ENCODE data around the gene AGXT2. TPM values are rescaled to one million over a fixed set of nuclear protein-coding genes. Genes with fewer than 3 reads are reported as not detected.

The AGXT2 gene
- total and polyA plus RNA-seq, 2 donors, result 0.05 TPM; not detected in 1

DNA sequence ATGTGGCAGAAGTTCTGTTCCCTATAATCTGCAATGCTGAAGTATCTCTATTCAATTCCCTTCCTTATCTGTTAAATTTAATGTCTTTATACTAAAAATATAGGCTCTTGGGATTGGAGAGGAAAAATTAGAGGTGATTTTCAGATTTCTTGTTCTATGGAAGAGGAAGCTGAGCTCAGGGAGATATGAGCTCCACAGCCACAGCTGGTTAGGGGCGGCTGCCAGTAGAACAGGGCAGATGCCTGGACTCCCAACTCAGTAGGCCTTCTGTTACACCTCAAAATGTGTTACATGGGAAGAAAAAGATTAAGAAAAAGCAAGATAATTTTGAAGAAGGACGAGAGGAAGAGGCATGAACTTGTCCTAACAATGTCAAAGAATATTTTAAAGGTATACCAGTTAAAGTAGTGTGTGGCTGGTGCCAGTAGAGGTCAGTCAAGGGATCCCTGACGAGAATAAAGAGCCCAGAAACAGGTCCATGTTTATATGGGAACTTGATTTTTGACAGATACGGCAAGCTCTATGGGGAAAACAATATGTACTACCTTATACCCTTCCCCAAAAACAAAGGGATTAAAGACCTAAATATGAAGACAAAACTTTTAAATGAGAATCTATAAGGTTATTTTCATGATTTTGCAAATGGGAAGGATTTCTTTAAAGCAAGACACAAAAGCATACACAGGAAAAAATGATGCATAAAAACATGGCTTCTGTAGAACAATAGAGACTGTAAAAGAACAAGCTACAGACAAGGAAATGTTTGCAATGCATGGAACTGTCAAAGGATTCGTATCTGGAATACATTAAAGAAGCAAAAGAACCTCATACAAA is 89.7 kb downstream of the AGXT2 start:
- H3K36me3 ChIP-seq (ENCODE audit: insufficient read depth), result peaks cover 2% of the 10 kb centered on the region
- 48% methylated on average over 5 of the region's 5 CpGs for WGBS
- H3K27ac ChIP-seq (ENCODE audit: low read depth), result no peak overlapping the region
- no peak overlapping the region for H3K4me3 ChIP-seq (ENCODE audit: low read depth, low read length)
- H3K4me1 ChIP-seq (ENCODE audit: insufficient read depth), result peaks cover 1% of the 10 kb centered on the region
- no peak for DNase-seq (ENCODE audit: extremely low spot score)

DNA sequence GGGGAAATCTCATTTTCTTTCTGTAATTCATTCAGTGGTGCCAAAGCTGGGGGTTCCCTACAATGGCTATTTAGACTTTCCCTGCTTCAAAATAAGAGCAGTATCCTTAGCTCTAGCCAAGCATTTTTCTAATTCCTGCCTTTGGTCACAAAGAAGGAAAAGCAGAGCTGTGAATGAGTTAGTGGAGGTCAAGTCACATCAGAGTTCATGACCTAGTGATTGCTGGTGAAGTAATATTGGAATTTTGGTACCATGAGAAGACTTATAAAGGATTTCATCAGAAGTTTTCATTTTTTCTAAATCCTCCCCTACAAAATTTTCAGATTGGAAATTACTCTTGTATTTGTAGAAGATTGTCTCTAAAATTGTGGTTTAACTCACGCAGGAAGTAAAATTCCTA is 90.4 kb downstream of the AGXT2 start:
- Histone ChIP-seq H3K36me3 (ENCODE audit: insufficient read depth) (peaks cover 2% of the 10 kb centered on the region), H3K4me3 (ENCODE audit: low read depth, low read length) (no peak overlapping the region), H3K4me1 (ENCODE audit: insufficient read depth) (peaks cover 1% of the 10 kb centered on the region), H3K27ac (ENCODE audit: low read depth) (no peak overlapping the region)
- WGBS, result 91% methylated on average over 1 of the region's 1 CpG
- no peak for DNase-seq (ENCODE audit: extremely low spot score)

Other genes starting within 250 kb of the AGXT2 start
- gene TTC23L, start 208.8 kb downstream of the AGXT2 start, total RNA-seq, result 1.3 TPM
- 0.37 TPM for gene TTC23L, start 208.8 kb downstream of the AGXT2 start, polyA plus RNA-seq
- 40.7 TPM for gene RAD1, start 132.4 kb downstream of the AGXT2 start, total RNA-seq
- gene RAD1, start 132.4 kb downstream of the AGXT2 start, polyA plus RNA-seq, result 20.0 TPM
- gene BRIX1, start 132.2 kb downstream of the AGXT2 start, total RNA-seq, result 36.7 TPM
- 19.3 TPM for gene BRIX1, start 132.2 kb downstream of the AGXT2 start, polyA plus RNA-seq
- gene DNAJC21, start 118.4 kb downstream of the AGXT2 start, total RNA-seq, result 48.9 TPM
- 38.1 TPM for gene DNAJC21, start 118.4 kb downstream of the AGXT2 start, polyA plus RNA-seq
- gene PRLR, start 182.5 kb upstream of the AGXT2 start, total RNA-seq, result 9.7 TPM
- gene PRLR, start 182.5 kb upstream of the AGXT2 start, polyA plus RNA-seq, result 0.98 TPM